OCI-LY3 (cell line): ENCODE measurements around the gene NCLN.

Experiments used
- CTCF ChIP-seq: fragments of 200-600, 300-600 bp; sonication (generic); IDR thresholded peaks from 2 replicates; pipeline ENCODE4 v1.5.1; 2014; ENCODE audit warnings: antibody characterized with exemption, low read length, low read depth
- EZH2phosphoT487 ChIP-seq: fragments of 200-600 bp; shearing (Covaris generic); IDR thresholded peaks from 2 replicates; pipeline ENCODE4 v1.6.1; 2018; ENCODE audit warnings: antibody characterized with exemption, mixed run types, low read depth

GRCh38 chr19:3249408-3249807 lies 63.7 kb downstream of the NCLN start:
- TF ChIP-seq CTCF (no peak), EZH2phosphoT487 (no peak)
